HG03097 (cell line): ENCODE measurements around the gene PPP1R3C.

Source experiments
- ATAC-seq: cut with Tn5 transposase; IDR thresholded peaks from one replicate; pipeline ENCODE4 v1.9.1; 2021; ENCODE audit not compliant: unreplicated experiment, low FRiP score

Gene PPP1R3C

GRCh38 chr10:91630625-91631024 lies 2.2 kb downstream of the PPP1R3C start:
- no peak for ATAC-seq

- no peak for ATAC-seq
Observed at GRCh38 chr10:91629715-91630549, 2.9 kb downstream of the PPP1R3C start.

- no peak for ATAC-seq
Observed at GRCh38 chr10:91628383-91628782, 4.5 kb downstream of the PPP1R3C start.

- ATAC-seq = no peak
Observed at GRCh38 chr10:91627344-91628102, 5.3 kb downstream of the PPP1R3C start.

- ATAC-seq = no peak
Observed at GRCh38 chr10:91626936-91627335, 5.9 kb downstream of the PPP1R3C start.

GRCh38 chr10:91624633-91625032 lies 8.2 kb downstream of the PPP1R3C start:
- no peak for ATAC-seq

GRCh38 chr10:91622601-91623000 lies 10.3 kb downstream of the PPP1R3C start:
- ATAC-seq = no peak

- ATAC-seq = no peak
Observed at GRCh38 chr10:91621483-91622113, 11.3 kb downstream of the PPP1R3C start.

- ATAC-seq = no peak
Observed at GRCh38 chr10:91617072-91617609, 15.7 kb downstream of the PPP1R3C start.

- no peak for ATAC-seq
Observed at GRCh38 chr10:91616137-91616536, 16.7 kb downstream of the PPP1R3C start.

GRCh38 chr10:91614225-91614624 lies 18.6 kb downstream of the PPP1R3C start:
- no peak for ATAC-seq

- ATAC-seq = no peak
Observed at GRCh38 chr10:91613411-91614187, 19.3 kb downstream of the PPP1R3C start.

GRCh38 chr10:91610919-91611318 lies 22.0 kb downstream of the PPP1R3C start:
- no peak for ATAC-seq

- no peak for ATAC-seq
Observed at GRCh38 chr10:91610444-91610843, 22.4 kb downstream of the PPP1R3C start.

- no peak for ATAC-seq
Observed at GRCh38 chr10:91607646-91608403, 25.0 kb downstream of the PPP1R3C start.

GRCh38 chr10:91605968-91606367 lies 26.9 kb downstream of the PPP1R3C start:
- ATAC-seq = no peak

- no peak for ATAC-seq
Observed at GRCh38 chr10:91604553-91605534, 28.0 kb downstream of the PPP1R3C start.

- no peak for ATAC-seq
Observed at GRCh38 chr10:91603931-91604331, 28.9 kb downstream of the PPP1R3C start.
